Loucy (cell line): ENCODE results near the gene MYO5B.

Experiments used
- H2AFZ ChIP-seq: fragments of 200-600 bp; sonication (generic); 2 replicates; pipeline ENCODE4 v1.6.0; 2016; ENCODE audit warnings: antibody characterized with exemption, mild to moderate bottlenecking, low read length, moderate library complexity
- H3F3A ChIP-seq: fragments of 200-600 bp; 2 replicates; pipeline ENCODE4 v1.6.0; 2016; ENCODE audit warnings: antibody characterized with exemption, low read depth, mild to moderate bottlenecking
- H3K27me3 ChIP-seq: fragments of 200-600 bp; sonication (generic); 2 replicates; pipeline ENCODE4 v1.6.1; 2014; ENCODE audit warnings: low read length, mild to moderate bottlenecking; ENCODE audit not compliant: insufficient read depth, poor library complexity, severe bottlenecking
- H3K36me3 ChIP-seq: fragments of 200-600 bp; sonication (generic); 2 replicates; pipeline ENCODE4 v1.6.1; 2016; ENCODE audit warnings: low read length; ENCODE audit not compliant: insufficient read depth
- H3K4me1 ChIP-seq: fragments of 200-600 bp; sonication (generic); 2 replicates; pipeline ENCODE4 v1.5.1; 2014; ENCODE audit warnings: low read length, mild to moderate bottlenecking; ENCODE audit not compliant: insufficient read depth, poor library complexity, severe bottlenecking
- H3K4me2 ChIP-seq: fragments of 200-600 bp; sonication (generic); 2 replicates; pipeline ENCODE4 v1.6.0; 2014; ENCODE audit warnings: antibody characterized with exemption, low read length, low read depth, mild to moderate bottlenecking; ENCODE audit not compliant: poor library complexity, severe bottlenecking
- H3K4me3 ChIP-seq: fragments of 200-600 bp; sonication (generic); 2 replicates; pipeline ENCODE4 v1.5.1; 2014; ENCODE audit warnings: low read length, mild to moderate bottlenecking, mixed read lengths; ENCODE audit not compliant: poor library complexity, severe bottlenecking
- H3K79me2 ChIP-seq: fragments of 200-600 bp; sonication (generic); 2 replicates; pipeline ENCODE4 v1.6.1; 2014; ENCODE audit warnings: low read length; ENCODE audit not compliant: insufficient read depth
- H3K9ac ChIP-seq: fragments of 200-600 bp; sonication (generic); 2 replicates; pipeline ENCODE4 v1.6.0; 2014; ENCODE audit warnings: mild to moderate bottlenecking, low read depth, low read length, moderate library complexity; ENCODE audit not compliant: poor library complexity, severe bottlenecking
- H3K9me2 ChIP-seq: fragments of 200-600 bp; sonication (generic); replicated peaks from 2 replicates; pipeline ENCODE4 v1.6.1; 2016; ENCODE audit warnings: low read depth, low read length, mixed read lengths
- H3K9me3 ChIP-seq: fragments of 200-600 bp; sonication (generic); 2 replicates; pipeline ENCODE4 v1.6.1; 2014; ENCODE audit warnings: mild to moderate bottlenecking, antibody characterized with exemption, low read length, low read depth; ENCODE audit not compliant: insufficient read depth
- H4K20me1 ChIP-seq: fragments of 200-600 bp; sonication (generic); 2 replicates; pipeline ENCODE4 v1.6.0; 2014; ENCODE audit warnings: antibody characterized with exemption, low read length, mild to moderate bottlenecking; ENCODE audit not compliant: insufficient read depth, poor library complexity, severe bottlenecking
- EZH2phosphoT487 ChIP-seq: fragments of 200-600 bp; IDR thresholded peaks from 2 replicates; pipeline ENCODE4 v1.6.1; 2018; ENCODE audit warnings: antibody characterized with exemption, mild to moderate bottlenecking, moderate library complexity, borderline replicate concordance
- TF ChIP-seq, protein P1 (sequence below): fragments of 200-600 bp; sonication (generic); conservative IDR thresholded peaks from 2 replicates; pipeline ENCODE4 v1.5.1; 2014; ENCODE audit warnings: mild to moderate bottlenecking, antibody characterized with exemption, low read length

Gene MYO5B

DNA sequence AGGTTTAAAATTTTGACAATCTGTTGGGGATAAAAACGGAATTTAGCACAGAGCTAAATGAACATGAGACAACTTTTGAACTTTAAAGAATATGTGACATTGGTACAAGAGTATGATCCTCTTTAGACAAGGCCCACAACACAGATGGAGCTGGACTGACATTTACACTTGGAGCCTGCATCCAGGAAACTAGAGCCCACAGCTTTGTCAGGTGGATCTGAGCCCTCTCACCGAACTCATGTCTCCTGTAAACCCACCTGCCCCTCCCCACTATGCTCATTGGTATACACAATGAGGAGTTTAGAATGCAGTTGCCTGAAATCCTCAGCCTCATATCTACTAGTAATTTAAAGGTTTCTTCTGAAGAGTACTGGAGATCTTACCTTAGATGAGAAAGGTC, 359.5 kb downstream of the MYO5B start:
- no peaks in the 10 kb centered on the region for H3K9me3 ChIP-seq
- H3K4me1 ChIP-seq: no peaks in the 10 kb centered on the region
- no peak overlapping the region for H3K9ac ChIP-seq
- no peaks in the 10 kb centered on the region for H3K36me3 ChIP-seq
- TF ChIP-seq, protein P1, sequence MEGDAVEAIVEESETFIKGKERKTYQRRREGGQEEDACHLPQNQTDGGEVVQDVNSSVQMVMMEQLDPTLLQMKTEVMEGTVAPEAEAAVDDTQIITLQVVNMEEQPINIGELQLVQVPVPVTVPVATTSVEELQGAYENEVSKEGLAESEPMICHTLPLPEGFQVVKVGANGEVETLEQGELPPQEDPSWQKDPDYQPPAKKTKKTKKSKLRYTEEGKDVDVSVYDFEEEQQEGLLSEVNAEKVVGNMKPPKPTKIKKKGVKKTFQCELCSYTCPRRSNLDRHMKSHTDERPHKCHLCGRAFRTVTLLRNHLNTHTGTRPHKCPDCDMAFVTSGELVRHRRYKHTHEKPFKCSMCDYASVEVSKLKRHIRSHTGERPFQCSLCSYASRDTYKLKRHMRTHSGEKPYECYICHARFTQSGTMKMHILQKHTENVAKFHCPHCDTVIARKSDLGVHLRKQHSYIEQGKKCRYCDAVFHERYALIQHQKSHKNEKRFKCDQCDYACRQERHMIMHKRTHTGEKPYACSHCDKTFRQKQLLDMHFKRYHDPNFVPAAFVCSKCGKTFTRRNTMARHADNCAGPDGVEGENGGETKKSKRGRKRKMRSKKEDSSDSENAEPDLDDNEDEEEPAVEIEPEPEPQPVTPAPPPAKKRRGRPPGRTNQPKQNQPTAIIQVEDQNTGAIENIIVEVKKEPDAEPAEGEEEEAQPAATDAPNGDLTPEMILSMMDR: no peak
- TF ChIP-seq EZH2phosphoT487: no peak
- H2AFZ ChIP-seq: no peak overlapping the region
- no peaks in the 10 kb centered on the region for H3K9me2 ChIP-seq
- H3K4me2 ChIP-seq: no peak overlapping the region
- H4K20me1 ChIP-seq: no peaks in the 10 kb centered on the region
- H3K79me2 ChIP-seq: no peaks in the 10 kb centered on the region
- no peak overlapping the region for H3K4me3 ChIP-seq
- no peaks in the 10 kb centered on the region for H3K27me3 ChIP-seq
- no peaks in the 10 kb centered on the region for H3F3A ChIP-seq

DNA sequence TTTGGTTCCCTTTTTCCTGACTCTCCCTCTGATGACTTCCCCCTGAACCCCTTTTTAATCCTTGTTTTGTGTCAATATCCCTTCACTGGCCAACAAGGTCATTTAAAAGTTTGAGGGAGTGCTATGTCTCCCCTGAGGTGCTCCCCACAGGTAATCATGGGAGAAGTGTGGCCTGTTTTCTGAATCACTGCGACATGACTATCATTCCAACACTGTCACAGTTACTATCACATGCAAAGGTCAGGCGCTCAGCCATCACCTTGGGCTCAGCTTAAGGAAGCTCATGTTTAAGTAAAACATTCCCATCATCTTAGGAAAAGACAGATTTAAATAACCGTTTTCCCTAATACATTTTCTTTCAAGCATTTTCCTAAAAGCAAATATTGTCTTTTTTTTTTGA, 360.7 kb downstream of the MYO5B start:
- Histone ChIP-seq H3K79me2 (no peaks in the 10 kb centered on the region), H3K9me3 (no peaks in the 10 kb centered on the region), H3K9me2 (no peaks in the 10 kb centered on the region), H3K36me3 (no peaks in the 10 kb centered on the region), H3F3A (no peaks in the 10 kb centered on the region), H3K9ac (no peak overlapping the region), H3K27me3 (no peaks in the 10 kb centered on the region), H2AFZ (no peak overlapping the region), H3K4me1 (no peaks in the 10 kb centered on the region), H3K4me3 (no peak overlapping the region), H3K4me2 (no peak overlapping the region), H4K20me1 (no peaks in the 10 kb centered on the region)
- TF ChIP-seq EZH2phosphoT487: no peak
- TF ChIP-seq, protein P1: no peak

DNA sequence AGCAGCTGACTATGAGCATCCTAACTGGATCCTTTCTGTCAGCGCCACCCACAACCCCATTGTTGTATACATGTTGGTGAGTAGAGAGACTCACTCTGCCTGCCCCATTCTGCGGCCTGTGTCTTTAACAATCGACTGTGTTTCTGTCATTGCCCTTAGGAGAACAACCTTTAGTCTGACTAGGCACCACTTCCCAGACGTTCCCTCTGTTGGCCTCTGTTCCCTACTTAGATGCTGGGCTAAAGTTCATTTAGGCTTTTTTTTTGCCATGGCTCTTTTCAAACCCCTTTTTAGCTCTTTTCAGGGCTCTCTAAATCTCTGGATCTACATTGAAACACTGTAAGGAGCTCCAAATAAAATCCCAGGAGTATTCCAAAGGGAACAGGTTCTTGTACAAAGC, 361.1 kb downstream of the MYO5B start:
- Histone ChIP-seq H4K20me1 (no peaks in the 10 kb centered on the region), H3K4me3 (no peak overlapping the region), H3K36me3 (no peaks in the 10 kb centered on the region), H3K4me2 (no peak overlapping the region), H3K9me2 (no peaks in the 10 kb centered on the region), H3K9me3 (no peaks in the 10 kb centered on the region), H3K4me1 (no peaks in the 10 kb centered on the region), H2AFZ (no peak overlapping the region), H3K79me2 (no peaks in the 10 kb centered on the region), H3K27me3 (no peaks in the 10 kb centered on the region), H3K9ac (no peak overlapping the region), H3F3A (no peaks in the 10 kb centered on the region)
- TF ChIP-seq, protein P1: no peak
- TF ChIP-seq EZH2phosphoT487: no peak
